Amniotic epithelial cell (primary cell): ENCODE results near the gene ZDHHC14.
"Not testable (repeated sequence)": the region's sequence is repeated elsewhere in the genome, so short reads cannot be mapped to it uniquely, and the experiment has no call there.

Experiments used
- DNase-seq: peaks from one replicate; pipeline ENCODE4 v3.0.0-alpha.2; 2010; ENCODE audit warnings: low read depth

ZDHHC14 gene

GRCh38 chr6:157552081-157552747 is 171.2 kb downstream of the ZDHHC14 start:
- DNase-seq = no peak

DNA sequence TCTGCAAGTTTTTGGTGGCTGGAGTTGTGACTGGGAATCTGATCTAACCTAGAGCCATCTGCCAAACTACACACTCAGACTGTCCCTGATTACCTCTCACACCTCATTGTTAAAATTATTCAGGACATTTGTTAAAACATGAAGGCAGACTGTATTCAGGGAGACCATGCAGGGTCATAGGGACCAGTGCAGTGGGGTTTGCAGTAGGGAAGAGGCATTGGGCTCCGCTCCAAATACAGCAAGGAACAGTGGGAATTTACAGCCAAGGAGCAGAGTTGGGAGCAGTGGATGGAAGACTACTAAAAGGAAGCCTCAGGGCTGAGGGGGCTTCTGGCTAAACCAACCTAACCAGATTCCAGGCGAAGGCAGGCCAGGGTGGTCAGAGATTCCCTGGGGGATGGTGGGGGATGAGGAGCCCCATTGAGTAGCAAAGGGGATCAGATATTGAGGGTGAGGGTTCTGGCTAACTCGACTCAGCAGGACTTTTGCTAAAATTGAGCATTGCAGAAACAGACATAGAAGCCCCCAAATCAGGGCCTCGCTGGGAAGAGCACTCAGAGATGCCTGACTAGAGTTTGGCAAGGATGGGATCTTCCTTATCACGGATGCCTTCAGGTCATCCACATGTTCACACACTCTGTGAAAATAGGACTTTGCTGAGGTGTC is 172.0 kb downstream of the ZDHHC14 start:
- DNase-seq = no peak

- DNase-seq = no peak
Observed at GRCh38 chr6:157554747-157555146, 173.8 kb downstream of the ZDHHC14 start.

GRCh38 chr6:157555455-157556143 is 174.6 kb downstream of the ZDHHC14 start:
- DNase-seq = no peak

DNA sequence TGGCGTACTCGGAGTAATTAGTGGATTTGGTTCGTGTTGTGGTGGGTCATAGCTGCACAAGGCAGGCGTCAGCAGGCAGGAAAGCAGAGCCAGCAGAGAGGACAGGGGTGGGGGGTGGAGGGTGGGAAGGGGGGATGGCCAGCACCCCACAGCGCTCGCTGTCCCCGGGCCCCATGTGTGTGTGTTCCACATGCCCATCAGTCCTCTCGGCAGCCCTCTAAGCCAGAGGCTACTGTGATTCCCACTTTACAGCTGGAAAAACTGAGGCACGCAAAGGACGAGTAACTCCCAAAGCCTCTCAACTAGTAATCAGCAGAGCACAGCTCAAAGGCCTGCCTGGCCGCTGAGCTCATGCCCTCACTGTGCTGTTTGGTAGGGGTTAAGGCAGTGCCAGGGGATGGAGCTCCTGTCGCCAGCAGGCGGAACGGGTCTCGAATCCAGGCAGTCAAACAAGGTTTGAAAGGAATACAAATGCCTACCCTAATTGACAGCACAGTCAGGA is 175.2 kb downstream of the ZDHHC14 start:
- DNase-seq = no peak

DNA sequence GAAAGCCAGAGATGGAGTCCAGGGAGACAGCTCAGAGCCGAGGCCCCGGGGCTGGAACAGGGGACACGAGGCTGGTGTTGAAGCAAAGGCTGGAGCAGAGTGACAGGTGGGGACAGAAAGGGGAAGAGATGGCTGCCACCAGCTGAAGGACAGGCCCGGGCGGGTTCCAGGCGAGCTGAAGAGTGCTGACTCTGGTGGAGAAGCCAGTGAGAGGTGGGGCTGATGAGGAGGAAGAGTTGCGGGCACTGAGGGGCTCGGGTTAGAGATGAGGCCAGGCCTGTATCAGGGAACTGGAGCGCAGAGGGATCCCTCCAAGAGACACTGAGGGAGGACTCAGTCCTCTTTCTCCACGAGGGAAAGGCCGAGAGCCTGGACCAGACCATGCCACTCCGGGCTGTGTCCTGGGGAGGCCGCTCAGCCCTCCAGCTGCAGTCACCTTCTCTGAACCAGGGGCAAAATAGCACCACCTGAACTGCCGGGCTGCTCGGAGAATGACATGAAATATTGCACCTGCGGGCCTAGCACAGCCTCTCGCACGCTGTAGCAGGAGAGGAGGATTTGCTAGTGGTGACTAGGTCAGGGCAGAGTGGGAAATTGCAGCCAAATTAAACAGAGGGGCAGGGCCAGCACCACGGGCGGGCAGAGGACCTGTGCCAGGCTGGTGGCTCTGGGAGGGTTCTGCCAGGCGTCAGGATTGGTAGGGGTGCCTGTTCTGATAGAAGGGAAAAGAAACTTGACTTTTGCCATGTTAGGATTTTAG is 175.9 kb downstream of the ZDHHC14 start:
- DNase-seq = no peak

DNA sequence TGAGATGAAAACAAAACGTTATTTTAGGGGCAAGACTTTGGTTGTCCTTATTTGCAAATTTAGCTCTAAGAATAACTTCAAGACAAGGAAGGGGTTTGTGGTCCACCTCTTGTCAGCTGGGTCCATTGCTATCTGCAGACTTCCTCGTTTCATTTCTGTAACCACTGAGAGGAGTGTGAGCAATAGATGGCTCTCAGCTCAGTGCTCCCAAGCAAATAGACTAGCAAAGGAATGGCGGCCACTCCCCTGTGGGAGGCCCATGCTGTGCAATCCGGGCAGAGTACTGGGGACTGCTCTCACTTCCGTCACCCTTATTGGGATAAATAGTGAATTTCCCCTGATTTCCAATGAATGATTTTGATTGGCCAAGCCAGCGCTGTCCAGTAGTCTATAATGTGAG is 176.6 kb downstream of the ZDHHC14 start:
- DNase-seq = no peak

DNA sequence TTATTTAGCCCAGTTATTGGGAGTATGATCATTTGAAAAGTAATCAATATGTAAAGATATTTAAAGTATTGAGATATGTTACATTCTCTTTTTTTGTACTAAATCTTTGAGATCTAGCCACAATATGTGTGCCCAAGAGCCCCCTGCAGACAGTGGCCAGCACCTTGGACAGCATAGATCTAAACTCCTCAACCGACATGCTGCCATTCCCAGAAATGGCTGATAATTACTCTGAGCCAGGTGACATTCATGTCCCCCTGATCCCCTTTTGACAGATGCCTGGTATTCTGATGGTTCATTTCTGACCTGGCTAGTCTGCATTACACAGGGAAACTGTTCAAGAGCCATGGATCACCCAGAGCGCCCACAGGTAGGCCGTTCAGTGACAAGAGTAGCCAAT is 177.1 kb downstream of the ZDHHC14 start:
- peak; percentile 7 for DNase-seq

DNA sequence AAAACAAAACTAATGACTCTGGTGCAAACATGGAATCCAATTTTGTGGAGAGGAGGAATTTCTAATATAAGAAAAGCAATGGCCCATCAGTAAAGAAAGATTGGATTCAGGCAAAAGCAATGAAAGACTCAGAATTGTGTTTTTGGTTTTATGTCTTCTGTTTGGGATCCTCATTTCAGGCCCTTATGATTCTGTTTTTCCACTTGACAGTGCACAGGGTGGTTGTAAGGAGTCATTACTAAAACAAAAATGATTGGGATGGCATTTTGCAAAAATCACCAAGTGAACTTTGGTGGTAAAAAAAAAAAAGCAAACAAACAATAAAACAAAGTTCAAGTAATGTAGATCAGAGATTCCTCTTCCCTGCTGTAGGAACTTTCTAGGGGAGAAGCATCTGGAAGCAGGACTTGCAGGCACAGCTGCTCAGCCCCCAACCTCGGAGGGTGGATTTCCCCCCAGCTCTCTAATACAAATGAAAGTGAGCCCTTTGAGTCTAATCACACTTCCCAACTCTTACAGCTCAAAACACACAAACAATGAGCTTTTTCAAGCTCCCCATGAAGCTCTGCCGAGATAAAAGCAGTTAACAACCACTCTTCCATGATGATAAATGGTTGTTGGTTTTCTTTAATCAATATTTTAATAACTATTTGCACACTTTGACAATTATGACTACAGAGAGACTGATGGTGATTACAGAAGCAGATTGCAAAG is 177.7 kb downstream of the ZDHHC14 start:
- DNase-seq = no peak

GRCh38 chr6:157559201-157559756 is 178.3 kb downstream of the ZDHHC14 start:
- no peak for DNase-seq

GRCh38 chr6:157560063-157560462 is 179.1 kb downstream of the ZDHHC14 start:
- DNase-seq = not testable (repeated sequence)

- no peak for DNase-seq
Observed at GRCh38 chr6:157560691-157561413, 179.9 kb downstream of the ZDHHC14 start.

DNA sequence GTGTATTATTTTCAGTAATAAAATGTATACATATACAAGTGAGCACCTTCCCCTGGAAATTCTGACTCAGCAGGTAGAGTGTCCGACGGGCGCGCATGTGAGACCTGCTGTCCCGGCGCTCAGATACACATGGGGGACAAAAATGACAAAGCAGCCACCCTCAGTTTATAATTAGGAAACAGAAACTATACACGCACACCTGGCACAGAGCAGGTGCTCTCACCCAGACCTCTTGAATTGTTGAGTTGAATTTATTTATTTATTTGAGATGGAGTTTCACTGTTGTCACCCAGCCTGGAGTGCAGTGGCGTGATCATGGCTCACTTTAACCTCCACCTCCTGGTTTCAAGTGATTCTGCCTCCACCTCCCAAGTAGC is 180.4 kb downstream of the ZDHHC14 start:
- DNase-seq = no peak

DNA sequence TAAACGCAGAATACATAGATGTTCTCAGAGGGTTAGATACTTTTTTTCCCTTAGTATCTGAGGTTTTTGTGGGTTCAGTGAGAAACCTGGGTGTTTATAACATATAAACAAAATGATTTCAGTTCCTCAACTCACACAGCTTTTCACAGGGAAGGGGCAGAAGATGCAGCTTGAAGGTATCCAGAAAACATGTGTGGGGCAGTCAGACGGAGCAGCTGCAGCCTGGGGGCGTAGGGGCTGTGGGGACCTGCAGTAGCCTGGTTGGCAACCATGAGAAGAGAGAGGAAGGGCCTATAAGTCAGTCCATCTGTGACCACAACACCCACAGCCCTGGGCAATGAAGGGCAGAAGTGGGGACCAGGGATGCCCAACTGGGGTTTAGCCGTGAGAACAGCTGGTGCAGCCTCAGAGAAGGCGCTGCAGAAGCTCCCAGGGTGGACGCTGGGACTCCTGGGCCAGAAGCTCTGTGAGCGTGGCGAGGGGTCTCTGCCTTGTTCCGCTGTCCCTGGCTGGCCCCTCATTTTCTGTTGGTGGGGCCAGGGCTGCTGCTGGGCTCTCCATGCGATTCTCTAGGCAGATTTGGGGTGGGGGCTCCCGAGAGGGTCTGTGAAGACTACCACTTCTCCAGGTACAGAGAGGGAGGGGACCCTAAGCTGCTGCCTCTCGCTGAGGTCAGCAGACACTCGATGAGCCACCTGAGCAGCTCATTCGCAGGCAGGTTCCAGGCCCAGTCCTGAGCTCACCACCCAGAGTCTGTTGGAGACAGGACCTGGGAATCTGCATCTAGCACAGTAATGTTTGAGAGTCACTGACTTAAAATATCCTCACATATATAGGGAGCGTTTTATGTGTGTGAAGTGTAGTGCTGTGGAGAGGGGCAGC is 181.2 kb downstream of the ZDHHC14 start:
- no peak for DNase-seq

GRCh38 chr6:157562997-157563396 is 182.0 kb downstream of the ZDHHC14 start:
- DNase-seq = no peak

- DNase-seq = no peak
Observed at GRCh38 chr6:157563611-157564284, 182.8 kb downstream of the ZDHHC14 start.

DNA sequence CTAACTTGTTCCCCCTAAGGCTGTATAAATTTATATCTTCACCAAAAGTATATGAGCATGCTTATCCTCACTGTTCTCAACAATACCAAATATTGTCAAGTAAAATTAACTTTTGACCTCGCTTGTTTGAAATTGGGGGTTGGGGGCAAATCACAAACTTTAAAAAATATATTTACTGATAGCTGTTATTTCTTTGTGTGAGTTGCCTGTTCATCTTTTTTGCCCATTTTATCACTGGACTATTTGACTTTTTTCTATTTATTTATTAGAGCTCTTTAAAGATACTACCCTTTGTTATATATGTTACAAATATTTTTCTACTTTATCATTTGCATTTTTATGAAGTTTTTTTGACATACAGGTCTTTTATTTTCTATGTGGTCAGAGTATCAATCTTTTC is 187.7 kb downstream of the ZDHHC14 start:
- no peak for DNase-seq

GRCh38 chr6:157569543-157569942 is 188.6 kb downstream of the ZDHHC14 start:
- no peak for DNase-seq

GRCh38 chr6:157570104-157570503 is 189.1 kb downstream of the ZDHHC14 start:
- no peak for DNase-seq
